ENCODE results near the gene VAV2.

Gene VAV2

DNA sequence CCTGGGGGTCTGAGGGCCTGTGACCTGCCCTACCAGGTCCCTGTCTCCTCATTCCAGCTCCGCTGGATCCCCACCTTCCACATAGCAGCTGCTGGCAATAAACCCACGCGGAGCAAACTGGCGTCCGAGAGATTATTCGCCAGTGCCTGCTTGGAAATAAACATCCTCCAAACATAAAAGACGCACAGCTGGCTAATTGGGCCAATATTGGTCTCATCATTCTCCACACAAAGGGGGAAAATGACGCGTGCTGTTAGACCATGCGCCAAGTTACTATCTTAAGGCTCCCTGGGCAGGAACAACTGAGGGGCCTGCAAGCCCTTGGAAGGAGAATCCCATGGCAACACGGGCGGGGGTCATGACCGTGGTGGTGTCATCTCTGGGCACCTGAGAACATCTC, 180.7 kb downstream of the VAV2 start:
- DNase-seq: no peak

DNA sequence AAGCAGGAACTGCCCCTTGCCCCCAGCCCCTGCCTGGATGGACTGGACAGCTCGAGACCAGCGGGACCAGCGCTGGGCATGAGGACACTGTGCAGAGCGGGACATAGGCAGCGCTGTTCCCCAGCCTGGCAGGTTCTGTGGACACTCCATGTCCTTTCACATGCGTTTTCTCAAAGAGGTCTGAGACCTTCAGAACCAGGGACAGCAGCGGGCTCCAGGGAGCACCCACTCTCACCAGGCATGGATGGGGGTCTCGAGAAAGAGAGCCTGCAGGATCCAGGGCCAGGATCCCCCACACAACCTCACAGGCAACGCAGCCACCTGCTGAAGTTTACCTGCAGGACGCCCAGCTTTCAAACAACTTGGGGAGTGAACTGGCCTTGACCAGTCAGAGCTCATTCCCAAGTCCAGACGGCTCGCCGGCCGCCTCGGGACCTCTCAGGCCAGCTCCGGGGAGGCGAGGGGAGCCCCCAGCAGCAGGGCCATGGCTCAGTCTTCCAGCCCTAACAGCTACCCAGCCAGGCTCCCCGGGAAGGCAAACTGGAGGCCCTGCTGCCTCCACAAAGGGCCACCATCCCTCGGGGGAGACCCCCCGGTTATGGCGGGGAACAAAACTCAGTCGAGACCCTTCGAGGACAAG, 181.4 kb downstream of the VAV2 start:
- DNase-seq: no peak

- no peak for DNase-seq
These were observed 182.8 kb downstream of the VAV2 start for GRCh38 chr9:133809335-133809734.

GRCh38 chr9:133807818-133808217, 184.3 kb downstream of the VAV2 start:
- no peak for DNase-seq

DNA sequence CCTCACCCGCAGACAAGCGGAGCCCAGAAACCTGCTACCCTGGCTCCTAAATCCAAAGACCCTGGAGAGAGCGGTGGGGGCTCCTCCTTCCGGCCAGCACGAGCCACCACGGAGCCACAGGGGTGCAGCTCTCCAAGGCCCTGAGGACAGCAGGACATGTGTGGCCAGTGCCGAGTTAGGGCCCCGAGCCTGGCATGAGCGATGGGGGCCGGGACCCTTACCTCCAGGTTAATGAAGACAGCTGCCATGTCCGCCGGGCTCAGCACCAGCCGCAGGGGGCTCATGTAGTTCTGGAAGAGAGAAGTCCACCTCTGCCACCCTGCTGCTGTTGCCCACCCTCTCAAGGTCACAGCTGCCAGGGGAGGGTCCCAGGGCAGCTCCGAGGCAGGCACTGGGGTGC, 185.1 kb downstream of the VAV2 start:
- no peak for DNase-seq

GRCh38 chr9:133806623-133807010, 185.5 kb downstream of the VAV2 start:
- no peak for DNase-seq

DNA sequence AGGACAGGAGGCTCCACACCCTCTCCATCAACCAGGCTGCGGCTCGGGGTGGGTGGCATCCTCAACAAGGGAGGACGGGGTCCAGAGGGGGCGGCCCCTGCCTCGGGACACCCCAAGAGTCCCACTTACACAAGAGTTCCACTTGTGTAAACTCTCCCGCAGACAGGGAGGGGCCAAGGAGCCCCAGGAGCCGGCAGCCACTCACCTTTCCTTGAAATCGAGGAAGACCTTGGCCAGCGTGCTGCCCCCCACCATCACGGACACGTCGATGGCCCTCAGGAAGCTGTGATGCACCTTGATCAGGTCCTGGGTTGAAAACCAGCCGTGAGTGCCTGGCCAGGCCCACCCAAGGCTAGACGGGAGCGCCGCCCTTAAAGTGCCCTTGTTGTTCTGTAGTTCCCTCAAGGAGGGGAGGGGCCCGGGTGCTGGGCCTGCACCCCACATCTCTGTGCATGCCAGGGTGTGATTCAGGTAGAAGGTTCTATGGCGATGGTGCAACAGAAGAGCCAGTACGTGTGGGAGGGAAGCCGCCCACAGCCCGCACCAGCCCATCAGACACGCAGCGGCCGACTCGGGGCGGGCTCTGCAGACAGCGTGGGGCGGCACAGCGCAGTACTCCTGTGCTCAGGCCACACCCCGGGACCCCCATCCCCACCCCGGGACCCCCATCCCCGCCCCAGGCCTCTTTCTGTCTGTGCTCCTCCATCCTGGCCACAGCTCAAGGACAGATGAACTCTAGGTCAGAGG, 186.1 kb downstream of the VAV2 start:
- DNase-seq: no peak

DNA sequence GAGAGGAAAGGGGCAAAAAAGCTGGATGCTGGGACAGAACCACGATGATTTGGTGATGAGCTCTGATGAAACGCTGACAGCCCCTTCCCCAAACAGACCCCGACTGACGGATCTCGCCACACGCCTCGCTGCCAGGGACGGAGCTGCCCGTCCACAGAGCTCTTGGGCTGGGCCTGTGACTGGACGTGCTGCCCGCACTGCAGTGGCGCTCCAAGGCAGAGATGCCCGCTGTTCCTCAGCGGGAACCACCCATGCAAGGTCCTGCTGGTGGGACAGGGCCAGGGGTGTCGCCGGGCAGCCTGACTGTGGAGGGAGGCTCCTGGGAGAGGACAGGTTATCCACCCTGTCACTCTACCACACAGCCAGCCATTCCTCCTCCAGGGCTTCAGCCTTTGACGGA, 187.9 kb downstream of the VAV2 start:
- no peak for DNase-seq

DNA sequence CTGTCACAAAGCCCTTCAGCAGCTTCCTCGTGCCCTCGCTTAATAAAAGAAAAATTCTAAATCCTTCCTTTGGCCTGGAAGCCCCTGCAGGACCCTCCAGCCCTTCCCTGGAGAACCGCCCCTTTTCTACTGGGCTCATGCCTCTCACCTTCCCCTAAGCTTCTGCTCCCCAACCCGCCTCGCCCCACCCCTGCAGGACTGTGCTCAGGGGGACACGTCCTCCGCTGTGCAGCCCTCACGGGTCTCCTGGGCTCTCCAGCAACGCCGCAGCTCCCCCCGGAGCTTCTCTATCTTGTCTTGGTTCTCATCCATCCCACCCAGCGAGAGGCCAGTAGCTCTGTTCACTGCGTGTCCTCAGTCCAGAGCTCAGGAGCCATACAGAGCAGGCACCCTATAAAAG, 188.4 kb downstream of the VAV2 start:
- DNase-seq: no peak

DNA sequence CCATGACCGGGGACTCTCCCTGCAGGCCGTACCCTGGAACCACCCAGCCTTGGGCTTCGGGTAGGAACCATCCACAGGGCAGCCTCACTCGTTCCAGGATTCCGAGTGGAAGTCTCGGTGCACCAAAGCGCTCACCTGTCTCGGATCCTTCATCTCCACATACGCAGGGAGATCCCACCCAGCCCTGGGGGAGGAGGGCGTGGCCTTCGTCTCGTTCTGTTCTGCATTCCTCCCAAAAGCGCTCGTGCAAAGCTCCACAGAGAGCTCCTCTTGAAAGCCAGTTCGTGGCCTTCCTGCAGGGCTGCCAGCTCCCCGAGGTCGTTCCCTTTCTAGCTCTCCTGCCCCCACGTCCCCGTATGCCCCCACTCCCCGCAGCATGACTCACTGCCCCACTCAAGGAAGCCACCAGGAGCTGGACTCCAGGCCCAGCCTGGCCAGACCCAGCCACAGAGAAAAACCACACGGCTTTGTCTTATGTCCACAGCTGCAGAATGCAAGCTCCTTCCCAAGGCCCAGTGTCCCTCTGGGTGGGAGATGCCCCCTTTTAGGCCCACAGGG, 189.0 kb downstream of the VAV2 start:
- peak; percentile 20 for DNase-seq

- no peak for DNase-seq
These were observed 190.4 kb downstream of the VAV2 start for GRCh38 chr9:133801739-133802138.

DNA sequence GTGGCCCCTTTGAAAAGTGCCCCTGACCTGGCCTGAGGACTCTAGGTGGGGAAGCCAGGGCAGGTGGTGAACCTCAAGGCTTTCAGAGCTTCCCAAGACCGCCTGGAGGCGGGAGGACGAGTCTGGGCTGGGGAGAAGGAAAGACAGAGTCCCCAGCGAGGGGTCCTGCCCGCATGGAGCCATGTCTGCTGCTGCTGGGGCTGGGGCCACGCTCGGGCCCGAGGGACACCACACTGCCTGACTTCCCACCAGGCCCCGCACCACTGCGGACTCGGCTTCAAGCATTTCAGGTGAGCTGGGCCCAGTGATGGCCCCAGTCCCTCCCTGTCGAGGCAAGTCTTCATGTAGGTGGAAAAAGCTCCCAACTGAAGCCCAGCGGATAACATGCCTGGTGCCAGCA, 191.9 kb downstream of the VAV2 start:
- no peak for DNase-seq

GRCh38 chr9:133799716-133800115, 192.4 kb downstream of the VAV2 start:
- no peak for DNase-seq

- no peak for DNase-seq
These were observed 193.0 kb downstream of the VAV2 start for GRCh38 chr9:133799106-133799505.

GRCh38 chr9:133798160-133798559, 194.0 kb downstream of the VAV2 start:
- no peak for DNase-seq

- DNase-seq: no peak
These were observed 194.6 kb downstream of the VAV2 start for GRCh38 chr9:133797406-133798105.

DNA sequence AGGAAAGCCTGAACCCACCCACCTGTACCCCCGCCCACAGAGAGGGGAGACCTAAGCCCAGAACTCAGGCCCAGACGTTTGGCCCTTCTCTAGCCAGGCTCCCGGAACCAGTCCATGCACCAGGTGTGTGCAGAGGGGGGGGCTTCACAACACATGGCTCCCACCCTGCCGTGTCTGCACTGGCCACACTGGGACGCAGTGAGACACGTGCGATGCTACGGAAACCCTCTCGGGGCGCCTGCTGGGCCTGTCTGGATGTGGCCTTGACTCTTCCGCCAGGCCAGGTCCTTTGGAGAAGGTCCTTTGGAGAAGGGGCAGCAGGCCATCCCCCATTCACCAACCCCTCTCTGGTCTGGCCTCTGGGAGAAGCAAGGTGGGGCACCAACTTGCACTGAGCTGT, 195.6 kb downstream of the VAV2 start:
- no peak for DNase-seq

DNA sequence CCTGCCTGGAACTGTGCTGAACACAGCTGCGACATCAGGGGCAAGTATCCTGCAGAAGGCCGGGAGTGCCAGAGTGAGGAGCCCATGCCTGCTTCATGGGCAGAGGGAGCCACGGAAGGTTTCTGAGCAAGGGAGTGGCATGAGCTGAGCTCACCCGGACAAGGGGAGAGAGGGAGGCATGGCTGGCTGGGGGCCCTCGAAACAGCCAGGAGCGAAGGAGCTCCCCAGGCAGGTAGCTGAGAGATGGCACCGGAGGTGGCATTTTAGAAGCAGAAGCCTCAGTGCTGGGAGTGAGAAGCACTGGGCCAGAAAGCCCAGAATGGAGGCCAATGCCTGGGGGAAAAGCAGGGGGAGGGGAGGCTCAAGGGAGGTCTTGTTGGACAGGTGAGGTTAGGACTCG, 197.1 kb downstream of the VAV2 start:
- no peak for DNase-seq

GRCh38 chr9:133794016-133794760, 197.9 kb downstream of the VAV2 start:
- DNase-seq: no peak

DNA sequence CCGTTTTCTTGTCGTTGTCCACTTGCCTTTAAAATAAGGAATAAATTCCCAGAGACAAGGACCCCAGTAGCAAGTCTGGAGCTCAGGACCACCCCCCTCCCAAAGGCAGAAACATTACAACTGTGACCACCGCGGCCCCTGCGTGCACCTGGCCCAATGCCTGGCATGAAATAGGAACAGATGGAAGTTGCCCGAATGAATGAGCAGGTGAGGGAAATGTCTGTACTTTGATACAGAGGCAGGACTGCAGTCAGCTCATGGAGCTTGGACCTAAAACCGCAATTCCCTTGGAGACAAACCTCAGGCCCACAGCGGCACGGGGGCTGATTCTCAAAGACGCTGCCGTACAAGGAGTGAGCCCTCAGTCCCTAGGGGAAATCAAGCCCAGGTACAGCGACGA, 198.7 kb downstream of the VAV2 start:
- DNase-seq: no peak

- peak; percentile 54 for DNase-seq
These were observed 199.2 kb downstream of the VAV2 start for GRCh38 chr9:133792721-133793470.

Measured in fibroblast of skin of abdomen (primary cell).